Muscle of leg (tissue), 11 donors: ENCODE measurements around the gene POU2AF3. TPM values are rescaled to one million over a fixed set of nuclear protein-coding genes. Genes with fewer than 3 reads are reported as not detected.

ENCODE experiments used
- DNase-seq: peaks from one replicate; pipeline ENCODE4 v3.0.0; 2013
- H3K27ac ChIP-seq: one replicate; pipeline ENCODE4 v1.5.1; 2013; ENCODE audit warnings: mild to moderate bottlenecking, low read length, control low read depth
- H3K27me3 ChIP-seq: one replicate; pipeline ENCODE4 v1.6.1; 2013; ENCODE audit warnings: low read length; ENCODE audit not compliant: control insufficient read depth, insufficient read depth
- H3K36me3 ChIP-seq: one replicate; pipeline ENCODE4 v1.6.1; 2013; ENCODE audit warnings: low read length; ENCODE audit not compliant: control insufficient read depth, insufficient read depth
- H3K4me1 ChIP-seq: one replicate; pipeline ENCODE4 v1.6.1; 2013; ENCODE audit warnings: low read length; ENCODE audit not compliant: control insufficient read depth, insufficient read depth
- H3K4me3 ChIP-seq: one replicate; pipeline ENCODE4 v1.5.1; 2013; ENCODE audit warnings: low read length, control low read depth
- H3K9me3 ChIP-seq: replicated peaks from 2 replicates; pipeline ENCODE4 v1.6.1; 2013; ENCODE audit warnings: low read depth, low read length; ENCODE audit not compliant: control insufficient read depth
- WGBS: methylation state at CpG from one replicate; pipeline ENCODE4 v1.1.5; 2013; ENCODE audit warnings: missing lambda C conversion rate; ENCODE audit not compliant: insufficient coverage; 5-methylcytosine and 5-hydroxymethylcytosine counted together
- polyA plus RNA-seq, 8 donors: library from polyadenylated mRNA; unstranded; fragments of 120-200 nt; gene quantifications; one replicate each; pipeline versions ENCODE4 v1.2.1 to v1.2.3, GENCODE V29; 2013; ENCODE audit warnings: inconsistent platforms in 1 of 8, low replicate concordance in 1 of 8; ENCODE audit not compliant: insufficient read length in 8 of 8, insufficient read depth in 1 of 8
- total RNA-seq: library from RNA; stranded (reverse); fragments of 120-200 nt; gene quantifications from one replicate; pipeline ENCODE4 v1.2.4, GENCODE V29; 2013

Gene POU2AF3
- total and polyA plus RNA-seq, 9 donors = 2.7 to 6.2 (median 4.6) TPM

DNA sequence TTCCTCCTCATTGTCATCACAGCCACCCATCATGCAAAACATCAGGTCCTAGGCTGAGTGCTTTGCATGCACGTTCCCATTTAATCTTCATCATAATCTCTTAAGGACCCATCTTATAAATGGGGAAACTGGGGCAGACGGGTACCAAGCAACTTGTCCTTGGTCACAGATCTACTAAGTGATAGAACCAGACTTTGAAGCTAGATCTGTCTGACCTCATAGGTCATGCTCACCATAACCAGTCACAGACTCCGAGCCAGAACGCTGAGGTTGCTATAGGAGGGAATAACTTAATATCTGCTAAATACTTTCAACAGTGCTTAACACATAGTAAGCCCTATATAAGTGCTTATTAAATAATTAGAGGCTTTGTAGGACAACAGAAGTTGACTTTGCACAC, 37.7 kb downstream of the POU2AF3 start:
- peaks cover 3% of the 10 kb centered on the region for H3K27me3 ChIP-seq
- no peak for DNase-seq
- no peak overlapping the region for H3K27ac ChIP-seq
- no peaks in the 10 kb centered on the region for H3K36me3 ChIP-seq
- peaks cover 5% of the 10 kb centered on the region for H3K9me3 ChIP-seq
- no peak overlapping the region for H3K4me3 ChIP-seq
- H3K4me1 ChIP-seq = peaks cover 6% of the 10 kb centered on the region
- WGBS = no CpG with 5 or more reads among the region's 4 CpGs

DNA sequence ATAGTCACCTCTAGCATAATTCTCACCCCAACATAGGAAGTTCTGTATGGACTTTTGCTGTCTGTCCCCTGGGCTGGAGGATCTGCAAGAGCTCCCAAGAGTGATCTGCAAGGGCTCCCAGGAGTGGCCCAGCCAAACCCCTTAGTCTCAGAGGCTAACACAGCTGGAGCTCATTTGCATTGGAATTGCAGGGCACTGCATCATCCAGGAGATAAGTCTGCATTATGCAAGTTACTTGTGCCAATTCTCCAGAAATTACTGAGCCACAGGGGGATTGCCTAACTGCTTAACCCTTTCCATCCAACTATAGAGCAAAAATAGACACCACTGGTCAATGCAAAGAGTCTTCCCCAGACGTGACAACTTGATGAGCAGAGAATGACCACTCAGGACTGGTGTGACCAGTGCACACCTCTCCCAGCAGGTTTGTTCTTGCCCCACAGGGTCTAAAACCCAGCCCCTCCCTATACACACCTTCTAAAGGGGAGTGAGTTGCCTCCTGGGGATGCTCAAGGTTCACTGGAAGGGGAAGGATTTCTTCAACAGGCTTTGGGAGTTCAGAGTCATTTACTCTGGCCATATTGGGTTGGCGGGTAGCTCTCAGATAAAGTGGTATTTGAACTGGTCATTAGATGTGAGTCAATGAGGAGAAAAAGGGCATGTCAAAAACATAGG, 38.4 kb downstream of the POU2AF3 start:
- Histone ChIP-seq H3K4me1 (peaks cover 2% of the 10 kb centered on the region), H3K9me3 (peaks cover 5% of the 10 kb centered on the region), H3K27ac (no peak overlapping the region), H3K36me3 (no peaks in the 10 kb centered on the region), H3K27me3 (peaks cover 3% of the 10 kb centered on the region), H3K4me3 (no peak overlapping the region)
- DNase-seq = no peak
- WGBS = 75% methylated on average over 2 of the region's 2 CpGs

DNA sequence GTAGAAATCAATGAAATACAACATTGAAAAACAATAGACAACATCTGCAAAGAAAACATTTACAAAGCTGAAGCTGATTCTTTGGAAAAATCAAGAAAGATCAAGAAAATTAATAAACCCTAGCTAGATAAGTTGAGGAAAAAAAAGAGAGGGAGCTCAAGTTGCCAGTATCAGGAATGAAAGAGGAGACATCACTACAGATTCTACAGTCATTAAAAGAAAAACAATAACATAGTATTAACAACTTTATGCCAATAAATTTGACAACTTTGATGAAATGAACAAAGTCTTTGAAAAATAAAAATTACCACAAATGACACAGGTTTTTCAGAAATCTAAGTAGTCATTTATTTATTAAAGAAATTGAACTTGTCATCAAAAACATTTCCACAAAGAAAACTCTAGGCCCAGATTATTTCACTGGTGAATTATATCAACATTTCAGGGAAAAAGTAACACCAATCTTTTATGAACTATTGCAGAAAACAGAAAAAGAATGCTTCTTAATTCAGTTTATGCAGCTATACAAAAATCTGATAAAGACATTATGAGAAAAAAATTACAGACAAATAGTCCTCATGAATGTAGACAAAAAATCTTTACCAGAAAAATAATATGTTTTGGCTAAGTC, 41.5 kb downstream of the POU2AF3 start:
- Histone ChIP-seq H3K27me3 (peaks cover 3% of the 10 kb centered on the region), H3K9me3 (peaks cover 5% of the 10 kb centered on the region), H3K36me3 (no peaks in the 10 kb centered on the region), H3K4me3 (no peak overlapping the region), H3K4me1 (no peaks in the 10 kb centered on the region), H3K27ac (no peak overlapping the region)
- no peak for DNase-seq

DNA sequence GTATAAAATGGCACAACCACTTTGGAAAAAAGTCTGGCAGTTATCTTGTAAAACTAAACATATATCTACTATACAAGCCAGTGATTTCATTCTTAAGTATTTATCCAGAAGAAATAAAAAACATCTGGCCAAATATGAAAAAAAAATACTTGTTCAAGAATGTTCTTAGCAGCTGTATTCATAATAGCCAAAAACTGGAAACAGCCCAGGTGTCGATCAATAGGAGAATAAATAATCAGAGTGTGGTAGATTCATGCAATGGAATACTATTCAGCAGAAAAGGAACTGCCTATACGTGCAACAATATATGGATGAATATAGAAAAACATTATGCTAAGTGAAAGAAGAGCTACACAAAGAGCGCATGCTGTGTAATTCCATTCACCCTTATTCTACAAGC, 44.0 kb downstream of the POU2AF3 start:
- WGBS = no CpG with 5 or more reads among the region's 3 CpGs
- peak; percentile 50 for DNase-seq
- H3K36me3 ChIP-seq = no peaks in the 10 kb centered on the region
- H3K4me3 ChIP-seq = no peak overlapping the region
- H3K9me3 ChIP-seq = peaks cover 5% of the 10 kb centered on the region
- H3K27me3 ChIP-seq = no peaks in the 10 kb centered on the region
- H3K4me1 ChIP-seq = no peaks in the 10 kb centered on the region
- H3K27ac ChIP-seq = no peak overlapping the region

DNA sequence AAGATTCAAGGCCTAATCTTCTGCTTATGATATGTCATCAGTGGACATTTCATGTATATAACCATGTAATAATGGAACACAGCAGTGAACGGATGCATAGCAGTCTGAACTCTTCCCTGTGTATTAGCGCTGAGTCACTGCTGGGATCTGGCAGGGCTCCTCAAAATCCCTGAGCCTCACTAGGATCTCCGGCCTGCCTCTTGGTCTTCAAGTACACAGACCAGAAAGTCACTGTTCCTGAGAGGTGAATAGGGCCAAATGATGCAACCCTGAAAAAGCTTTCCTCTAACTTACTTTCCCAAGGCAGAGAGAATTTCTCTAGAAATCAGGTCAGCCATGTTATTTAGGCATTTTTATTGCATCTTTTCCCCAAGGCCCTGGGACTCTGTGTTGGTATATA, 45.7 kb downstream of the POU2AF3 start:
- peak; percentile 95 for DNase-seq
- H3K9me3 ChIP-seq = peaks cover 5% of the 10 kb centered on the region
- H3K27me3 ChIP-seq = no peaks in the 10 kb centered on the region
- 25% methylated on average over 3 of the region's 3 CpGs for WGBS
- no peak overlapping the region for H3K4me3 ChIP-seq
- no peaks in the 10 kb centered on the region for H3K36me3 ChIP-seq
- no peak overlapping the region for H3K27ac ChIP-seq
- H3K4me1 ChIP-seq = no peaks in the 10 kb centered on the region

DNA sequence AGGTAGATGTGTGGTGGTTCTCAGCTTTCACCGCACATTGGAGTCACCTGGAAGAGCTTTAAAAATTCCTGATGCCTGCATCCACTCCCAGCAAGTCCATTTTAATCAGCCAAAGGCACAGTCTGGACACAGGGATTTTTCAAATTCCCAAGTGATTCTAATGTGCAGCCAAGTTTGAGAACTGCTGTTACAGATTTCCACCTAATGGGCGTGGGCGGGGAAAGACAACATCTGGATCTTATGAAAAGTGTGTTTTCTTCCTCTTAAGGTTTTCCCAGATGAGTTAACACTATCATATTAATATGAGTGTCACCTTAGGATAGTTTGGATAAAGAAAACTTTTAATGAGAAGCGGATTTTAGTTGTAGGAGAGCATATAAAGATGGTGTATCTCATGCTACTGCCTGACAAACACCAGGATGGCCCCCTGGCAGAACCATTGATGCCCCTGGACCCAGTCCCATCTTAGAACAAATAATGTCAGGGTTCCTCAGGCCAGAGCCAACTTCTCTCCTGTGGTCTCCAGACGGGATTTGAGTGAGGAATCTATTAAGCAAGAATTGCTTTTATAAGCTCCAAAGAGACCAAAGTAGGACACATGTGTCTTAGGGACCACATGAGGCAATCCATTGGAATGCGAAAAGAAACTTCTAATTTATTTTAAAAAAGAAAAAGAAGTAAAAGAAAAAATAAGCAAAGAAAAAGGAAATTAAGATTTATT, 48.8 kb downstream of the POU2AF3 start:
- no CpG with 5 or more reads among the region's 6 CpGs for WGBS
- Histone ChIP-seq H3K4me3 (no peak overlapping the region), H3K9me3 (no peaks in the 10 kb centered on the region), H3K4me1 (no peaks in the 10 kb centered on the region), H3K27ac (no peak overlapping the region), H3K36me3 (no peaks in the 10 kb centered on the region), H3K27me3 (no peaks in the 10 kb centered on the region)
- DNase-seq = peak; percentile 83

GRCh38 chr11:111347723-111348115, 49.4 kb downstream of the POU2AF3 start:
- H3K27me3 ChIP-seq = no peaks in the 10 kb centered on the region
- no peaks in the 10 kb centered on the region for H3K36me3 ChIP-seq
- no CpG with 5 or more reads among the region's 3 CpGs for WGBS
- no peak overlapping the region for H3K27ac ChIP-seq
- H3K4me3 ChIP-seq = no peak overlapping the region
- H3K9me3 ChIP-seq = no peaks in the 10 kb centered on the region
- no peak for DNase-seq
- H3K4me1 ChIP-seq = no peaks in the 10 kb centered on the region

DNA sequence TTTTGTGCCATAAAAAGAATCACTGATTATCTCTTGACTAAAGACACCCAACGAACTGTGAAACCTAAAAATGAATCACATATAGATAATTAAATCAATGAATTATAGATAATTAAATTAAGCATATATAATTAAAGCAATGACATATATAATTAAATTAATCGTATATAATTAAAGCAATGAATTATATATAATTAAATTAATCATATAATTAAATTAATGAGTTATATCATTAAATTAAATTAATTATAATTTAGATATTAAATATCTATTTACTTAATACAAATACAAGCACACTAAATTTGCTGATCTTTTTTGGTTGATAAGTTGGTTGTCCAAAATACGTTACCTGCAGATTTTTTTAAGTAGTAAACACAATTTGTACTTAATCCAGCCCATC, 49.8 kb downstream of the POU2AF3 start:
- H3K4me3 ChIP-seq = no peak overlapping the region
- H3K9me3 ChIP-seq = no peaks in the 10 kb centered on the region
- WGBS = no CpG with 5 or more reads among the region's 3 CpGs
- no peaks in the 10 kb centered on the region for H3K27me3 ChIP-seq
- no peak for DNase-seq
- H3K27ac ChIP-seq = no peak overlapping the region
- H3K4me1 ChIP-seq = no peaks in the 10 kb centered on the region
- H3K36me3 ChIP-seq = no peaks in the 10 kb centered on the region

DNA sequence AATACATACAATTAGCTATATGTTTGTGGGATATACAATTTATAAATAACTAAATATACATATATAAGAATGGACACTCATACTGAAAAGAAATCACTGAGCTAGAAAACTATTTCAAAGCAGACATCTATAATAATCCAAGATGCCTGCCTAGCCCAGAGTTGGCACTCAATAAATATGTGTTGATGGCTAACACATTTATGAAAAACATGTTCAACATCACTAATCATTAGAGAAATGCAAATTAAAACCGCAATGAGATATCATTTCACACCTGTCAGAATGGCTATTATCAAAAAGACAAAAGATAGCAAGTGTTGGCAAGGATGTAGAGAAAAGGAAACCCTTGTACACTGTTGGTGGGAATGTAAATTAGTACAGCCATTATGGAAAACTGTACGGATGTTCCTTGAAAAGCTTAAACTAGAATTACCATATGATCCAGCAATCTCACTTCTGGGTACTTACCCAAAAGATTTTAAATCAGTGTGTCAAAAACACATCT, 50.9 kb downstream of the POU2AF3 start:
- Histone ChIP-seq H3K4me1 (no peaks in the 10 kb centered on the region), H3K36me3 (no peaks in the 10 kb centered on the region), H3K27ac (no peak overlapping the region), H3K27me3 (no peaks in the 10 kb centered on the region), H3K9me3 (no peaks in the 10 kb centered on the region), H3K4me3 (no peak overlapping the region)
- WGBS = no CpG with 5 or more reads among the region's 2 CpGs
- DNase-seq = no peak

DNA sequence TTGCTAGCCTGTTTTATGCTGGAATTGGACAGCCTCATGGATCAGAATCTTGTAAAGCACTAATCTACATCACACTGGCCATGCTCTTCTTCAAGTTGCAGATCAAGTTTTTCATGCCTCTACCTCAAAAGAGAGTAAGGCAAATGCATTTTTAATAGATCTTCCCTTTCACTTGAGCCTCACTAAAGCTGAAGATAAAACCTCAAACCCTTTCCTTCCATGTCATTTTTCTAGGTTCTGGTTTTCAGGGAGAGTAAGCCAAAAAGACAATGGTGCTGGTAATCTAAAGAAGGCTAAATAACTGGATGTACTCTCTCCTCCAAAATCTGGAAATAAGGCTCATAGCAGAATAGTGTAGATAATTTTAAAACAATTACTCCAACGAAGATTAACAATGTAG, 52.5 kb downstream of the POU2AF3 start:
- no peaks in the 10 kb centered on the region for H3K9me3 ChIP-seq
- DNase-seq = no peak
- H3K36me3 ChIP-seq = no peaks in the 10 kb centered on the region
- no CpG with 5 or more reads among the region's 1 CpG for WGBS
- no peak overlapping the region for H3K4me3 ChIP-seq
- no peak overlapping the region for H3K27ac ChIP-seq
- no peaks in the 10 kb centered on the region for H3K4me1 ChIP-seq
- no peaks in the 10 kb centered on the region for H3K27me3 ChIP-seq
